NOMO-1 (cell line): ENCODE measurements around the gene VMAC.
"Not testable (repeated sequence)": the region's sequence is repeated elsewhere in the genome, so short reads cannot be mapped to it uniquely, and the experiment has no call there.

ENCODE experiments used
- DNase-seq, 2 experiments: peaks; one replicate each; lab custom pipeline; 2025; ENCODE audit not compliant: unreplicated experiment in 2 of 2; lab: John Stamatoyannopoulos, UW

Gene VMAC

GRCh38 chr19:5904352-5905113 is at the start of gene VMAC:
VMAC (plus strand) TSS chr19:5904872; CDS start chr19:5904891, 19 bp downstream.
- peak; percentile 99 to 100 for DNase-seq

- DNase-seq = not testable (repeated sequence)
Observed at GRCh38 chr19:5855151-5855550, 49.5 kb upstream of the VMAC start.

- no peak for DNase-seq
Observed at GRCh38 chr19:5857203-5858081, 47.2 kb upstream of the VMAC start.

GRCh38 chr19:5863030-5863665 is 41.5 kb upstream of the VMAC start:
- DNase-seq = no peak

- no peak for DNase-seq
Observed at GRCh38 chr19:5864013-5864720, 40.5 kb upstream of the VMAC start.

- DNase-seq = no peak
Observed at GRCh38 chr19:5864725-5865486, 39.8 kb upstream of the VMAC start.

- DNase-seq = no peak
Observed at GRCh38 chr19:5865772-5866171, 38.9 kb upstream of the VMAC start.

GRCh38 chr19:5867201-5868136 is 37.2 kb upstream of the VMAC start:
- no peak for DNase-seq

- DNase-seq = no peak
Observed at GRCh38 chr19:5870986-5871394, 33.7 kb upstream of the VMAC start.

- DNase-seq = no peak
Observed at GRCh38 chr19:5873617-5874199, 31.0 kb upstream of the VMAC start.

GRCh38 chr19:5874496-5874895 is 30.2 kb upstream of the VMAC start:
- peak; percentile 30 to 68 for DNase-seq

- no peak for DNase-seq
Observed at GRCh38 chr19:5877427-5877826, 27.2 kb upstream of the VMAC start.

GRCh38 chr19:5877882-5878281 is 26.8 kb upstream of the VMAC start:
- no peak for DNase-seq

GRCh38 chr19:5880196-5880595 is 24.5 kb upstream of the VMAC start:
- no peak for DNase-seq

GRCh38 chr19:5880604-5881078 is 24.0 kb upstream of the VMAC start:
- no peak for DNase-seq

GRCh38 chr19:5881543-5882299 is 23.0 kb upstream of the VMAC start:
- DNase-seq = no peak

GRCh38 chr19:5882421-5882968 is 22.2 kb upstream of the VMAC start:
- DNase-seq = no peak
